ENCODE measurements around the gene APBA3.

DNA sequence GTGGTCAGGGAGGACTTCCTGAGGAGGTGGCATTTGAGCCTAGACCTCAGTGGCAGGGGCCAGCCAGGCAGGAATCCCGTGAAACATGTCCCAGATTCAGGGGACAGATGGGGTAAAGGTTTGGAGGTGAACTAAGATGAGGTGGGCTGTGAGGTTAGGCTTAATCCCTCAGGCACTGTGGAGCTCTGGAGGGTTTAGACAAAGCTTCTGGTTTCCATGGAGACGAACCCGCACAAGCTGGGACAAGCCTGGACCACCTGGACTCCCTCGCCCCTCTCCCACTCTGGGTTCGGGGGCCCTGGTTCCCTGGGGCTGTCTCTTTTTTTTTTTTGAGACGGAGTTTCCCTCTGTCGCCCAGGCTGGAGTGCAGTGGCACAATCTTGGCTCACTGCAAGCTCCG is 37.6 kb downstream of the APBA3 start:
- TF ChIP-seq, protein P1, sequence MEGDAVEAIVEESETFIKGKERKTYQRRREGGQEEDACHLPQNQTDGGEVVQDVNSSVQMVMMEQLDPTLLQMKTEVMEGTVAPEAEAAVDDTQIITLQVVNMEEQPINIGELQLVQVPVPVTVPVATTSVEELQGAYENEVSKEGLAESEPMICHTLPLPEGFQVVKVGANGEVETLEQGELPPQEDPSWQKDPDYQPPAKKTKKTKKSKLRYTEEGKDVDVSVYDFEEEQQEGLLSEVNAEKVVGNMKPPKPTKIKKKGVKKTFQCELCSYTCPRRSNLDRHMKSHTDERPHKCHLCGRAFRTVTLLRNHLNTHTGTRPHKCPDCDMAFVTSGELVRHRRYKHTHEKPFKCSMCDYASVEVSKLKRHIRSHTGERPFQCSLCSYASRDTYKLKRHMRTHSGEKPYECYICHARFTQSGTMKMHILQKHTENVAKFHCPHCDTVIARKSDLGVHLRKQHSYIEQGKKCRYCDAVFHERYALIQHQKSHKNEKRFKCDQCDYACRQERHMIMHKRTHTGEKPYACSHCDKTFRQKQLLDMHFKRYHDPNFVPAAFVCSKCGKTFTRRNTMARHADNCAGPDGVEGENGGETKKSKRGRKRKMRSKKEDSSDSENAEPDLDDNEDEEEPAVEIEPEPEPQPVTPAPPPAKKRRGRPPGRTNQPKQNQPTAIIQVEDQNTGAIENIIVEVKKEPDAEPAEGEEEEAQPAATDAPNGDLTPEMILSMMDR (IDR thresholded peaks at IDR 0.05): no peak
- no peak for TF ChIP-seq POLR2A (IDR thresholded peaks at IDR 0.05)
